HG03196 (cell line): Measurements from ENCODE around the gene PRKCD.

ENCODE experiments used
- ATAC-seq: cut with Tn5 transposase; IDR thresholded peaks from one replicate; pipeline ENCODE4 v1.9.1; 2021; ENCODE audit not compliant: unreplicated experiment

Gene PRKCD

GRCh38 chr3:53169832-53170324 lies 8.9 kb downstream of the PRKCD start:
- no peak for ATAC-seq

- ATAC-seq, result peak; percentile 46
Measured at GRCh38 chr3:53170325-53171063, 9.5 kb downstream of the PRKCD start.

DNA sequence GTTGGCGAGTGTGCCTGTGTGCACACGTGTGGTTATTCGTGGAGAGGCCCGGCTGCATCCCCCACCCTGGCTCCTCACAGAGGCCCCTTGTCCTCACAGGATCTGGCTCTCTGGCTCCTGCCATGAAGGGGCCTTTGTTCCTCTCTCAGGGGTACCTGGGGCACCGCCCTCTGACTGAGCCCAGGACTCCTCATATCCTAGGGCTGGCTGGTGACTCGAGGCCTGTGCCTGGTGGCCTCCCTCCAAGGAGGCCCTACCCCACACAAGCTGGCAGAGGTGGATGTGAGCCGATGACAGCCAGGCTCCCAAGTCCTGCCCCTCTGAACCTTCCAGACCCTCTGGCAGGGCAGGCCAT lies 10.0 kb downstream of the PRKCD start:
- no peak for ATAC-seq

- no peak for ATAC-seq
Measured at GRCh38 chr3:53171827-53172505, 11.0 kb downstream of the PRKCD start.

GRCh38 chr3:53173107-53173506 lies 12.1 kb downstream of the PRKCD start:
- no peak for ATAC-seq

DNA sequence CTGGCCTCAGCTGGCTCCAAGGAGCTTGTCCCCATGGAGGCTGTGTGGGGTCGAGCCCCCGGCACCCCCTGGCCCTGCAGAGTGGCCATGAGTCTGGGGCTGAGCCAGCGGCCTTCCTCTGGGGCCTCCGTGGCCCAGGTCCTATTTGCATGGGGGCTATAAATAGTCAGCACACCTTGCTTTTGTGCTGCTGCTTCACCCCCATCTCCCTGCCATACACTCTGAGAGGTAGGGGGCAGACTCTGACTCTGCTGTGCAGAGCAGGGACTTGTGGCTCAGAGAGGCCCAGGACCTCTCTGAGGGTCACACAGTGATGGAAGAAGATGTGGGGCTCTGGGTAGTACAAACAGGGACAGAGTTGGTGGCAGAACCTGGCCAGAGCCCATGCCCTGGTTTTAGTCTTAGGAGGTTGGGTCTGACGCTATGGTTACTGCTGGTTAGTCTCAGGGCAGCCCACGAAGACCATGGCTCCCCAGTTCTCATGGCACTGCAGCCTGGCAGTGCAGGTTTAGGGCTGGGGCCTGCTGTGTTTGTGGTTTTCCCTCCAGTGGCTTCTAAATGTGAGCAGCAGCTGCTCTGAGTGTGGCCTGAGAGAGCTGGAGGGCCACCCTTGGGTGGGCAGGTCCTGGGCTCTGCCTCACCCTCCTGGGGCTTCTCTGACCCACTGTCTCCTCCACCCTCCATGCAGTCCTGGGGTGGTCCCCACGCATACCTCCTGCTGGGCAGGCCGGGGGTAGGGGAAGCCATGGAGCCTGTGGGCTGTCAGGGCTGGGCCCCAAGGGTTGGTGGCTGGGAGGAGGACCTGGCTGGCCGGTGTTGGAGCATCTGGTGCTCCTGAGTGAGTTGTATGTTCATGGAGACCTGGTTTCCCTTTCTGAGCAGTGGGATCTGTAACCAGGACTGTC lies 13.6 kb downstream of the PRKCD start:
- no peak for ATAC-seq

DNA sequence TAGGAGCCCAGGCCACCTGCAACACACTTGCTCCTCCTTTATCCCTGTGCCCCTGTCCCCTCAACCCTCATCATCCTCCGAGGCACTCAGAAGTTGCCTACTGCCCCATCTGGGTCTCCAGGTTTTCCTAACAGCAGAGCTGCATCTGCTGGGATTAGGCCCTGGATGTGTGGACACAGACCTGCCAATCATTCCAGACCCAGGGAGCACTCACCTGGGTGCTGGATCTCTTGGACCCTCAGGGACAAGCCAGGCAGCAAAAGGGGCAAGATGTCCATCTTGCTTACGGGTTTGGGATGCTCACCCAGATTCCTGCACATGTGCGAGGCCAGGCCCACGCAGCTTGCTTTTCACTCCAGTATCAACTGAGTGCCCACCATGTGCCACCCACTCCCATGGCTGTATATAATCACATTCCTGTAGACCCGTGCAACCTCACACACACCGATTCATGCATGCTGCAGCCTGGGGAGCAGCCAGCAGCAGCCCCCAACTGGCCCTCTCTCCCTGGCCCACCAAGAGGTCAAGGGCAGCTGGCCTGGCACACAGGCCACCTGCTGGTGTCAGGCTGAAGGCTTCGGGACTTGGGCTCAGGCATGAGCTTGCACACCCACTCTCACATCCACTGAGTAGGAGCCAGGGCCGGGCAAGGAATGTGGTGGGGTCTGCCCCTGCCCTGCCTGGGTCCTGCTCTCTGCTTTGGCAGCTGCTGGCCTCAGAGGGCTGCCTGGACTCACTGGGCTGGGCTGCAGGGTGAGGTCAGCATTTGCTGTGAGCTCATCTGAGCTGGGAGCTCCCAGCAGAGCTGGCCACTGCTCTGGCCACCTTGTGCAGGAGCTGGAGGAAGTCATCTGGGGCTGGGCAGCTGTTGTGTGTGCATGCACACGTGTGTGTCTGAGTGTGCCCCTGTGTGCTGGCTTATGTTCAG lies 14.9 kb downstream of the PRKCD start:
- no peak for ATAC-seq

DNA sequence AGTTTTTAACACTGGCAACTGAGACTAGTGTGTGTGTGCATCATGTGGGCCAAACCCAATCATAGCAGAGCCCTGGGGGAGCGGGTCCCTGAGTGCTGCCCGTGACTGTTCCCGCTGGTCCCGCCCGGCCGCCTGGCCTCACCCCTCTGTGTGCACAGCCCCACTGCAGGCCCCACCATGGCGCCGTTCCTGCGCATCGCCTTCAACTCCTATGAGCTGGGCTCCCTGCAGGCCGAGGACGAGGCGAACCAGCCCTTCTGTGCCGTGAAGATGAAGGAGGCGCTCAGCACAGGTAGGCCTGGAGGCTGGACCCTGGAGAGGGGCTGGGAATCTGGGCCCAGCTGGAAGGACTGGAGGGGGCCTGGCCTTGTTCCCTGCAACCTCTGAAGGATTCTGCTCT lies 17.2 kb downstream of the PRKCD start:
- ATAC-seq, result no peak

DNA sequence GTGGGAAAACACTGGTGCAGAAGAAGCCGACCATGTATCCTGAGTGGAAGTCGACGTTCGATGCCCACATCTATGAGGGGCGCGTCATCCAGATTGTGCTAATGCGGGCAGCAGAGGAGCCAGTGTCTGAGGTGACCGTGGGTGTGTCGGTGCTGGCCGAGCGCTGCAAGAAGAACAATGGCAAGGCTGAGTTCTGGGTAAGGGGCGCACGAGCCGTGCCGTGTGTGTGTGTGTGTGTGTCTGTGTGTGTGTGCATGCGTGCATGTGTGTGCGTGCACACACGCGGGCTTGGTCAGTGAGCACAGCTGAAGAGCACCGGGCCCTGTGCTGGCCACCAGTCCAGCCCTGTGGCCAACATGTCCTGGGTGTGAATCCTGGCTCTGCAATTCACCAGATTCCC lies 18.6 kb downstream of the PRKCD start:
- ATAC-seq, result no peak

DNA sequence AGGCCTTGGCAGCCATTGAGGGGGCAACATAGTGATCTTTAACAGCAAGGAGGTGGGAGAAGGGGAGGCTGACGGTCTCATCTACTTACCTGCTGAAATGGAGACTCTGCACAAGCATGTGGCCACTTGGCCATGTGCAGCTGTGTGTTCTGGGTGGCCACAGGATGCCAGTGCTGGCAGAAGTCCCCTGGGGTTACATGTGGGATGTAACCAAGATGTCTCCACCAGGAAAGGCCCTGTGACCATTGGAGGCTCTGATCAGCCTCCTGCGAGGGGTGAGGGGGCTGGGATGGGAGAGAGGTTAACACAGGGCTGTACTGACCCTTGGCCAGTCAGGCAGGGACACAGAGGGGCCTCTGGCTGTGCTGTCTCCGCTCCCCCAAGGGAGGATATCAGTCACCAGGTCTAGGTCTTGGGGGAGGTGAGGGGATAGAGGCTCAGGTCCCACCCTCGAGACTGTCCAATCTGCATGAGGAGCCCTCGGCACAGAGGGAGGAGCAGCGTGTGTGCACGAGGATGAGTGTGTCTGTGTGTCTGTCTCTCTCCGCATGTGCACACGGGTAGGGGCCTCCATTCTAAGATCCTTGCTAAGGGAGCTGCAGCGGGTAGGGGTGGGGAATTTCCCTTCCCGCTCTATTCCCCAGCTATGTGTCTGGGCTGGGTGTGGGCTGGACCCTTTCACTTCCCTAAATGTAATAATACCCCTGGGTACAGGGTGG lies 19.5 kb downstream of the PRKCD start:
- ATAC-seq, result peak; percentile 84

DNA sequence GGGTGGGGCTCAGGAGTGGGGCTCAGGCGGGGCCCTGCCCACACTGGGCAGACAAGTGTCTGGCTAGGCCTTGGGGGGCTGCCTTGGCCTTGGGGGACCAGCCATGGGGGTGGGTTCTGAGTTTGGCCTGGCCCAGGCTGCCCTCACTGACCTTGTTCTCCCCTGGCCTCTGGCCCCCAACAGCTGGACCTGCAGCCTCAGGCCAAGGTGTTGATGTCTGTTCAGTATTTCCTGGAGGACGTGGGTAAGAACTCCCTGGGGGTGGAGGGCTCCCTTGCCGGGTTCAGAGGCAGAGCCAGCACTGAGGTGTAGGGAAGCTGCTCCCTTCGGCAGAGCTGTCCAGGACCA lies 20.0 kb downstream of the PRKCD start:
- no peak for ATAC-seq

DNA sequence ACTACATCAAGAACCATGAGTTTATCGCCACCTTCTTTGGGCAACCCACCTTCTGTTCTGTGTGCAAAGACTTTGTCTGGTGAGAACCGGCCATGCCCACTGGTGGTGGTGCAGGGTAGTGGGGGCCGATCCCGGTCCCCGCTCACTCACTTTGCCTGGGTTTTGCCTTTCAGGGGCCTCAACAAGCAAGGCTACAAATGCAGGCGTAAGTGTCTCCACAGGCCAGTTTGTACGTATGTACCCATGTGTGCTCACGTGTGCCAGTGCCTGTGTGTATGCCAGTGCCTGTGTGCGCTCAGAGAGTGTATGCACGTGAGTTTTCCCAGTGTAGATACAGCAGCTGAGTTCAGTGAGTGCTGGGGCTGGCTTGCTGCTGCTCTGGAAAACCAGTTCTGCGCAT lies 20.5 kb downstream of the PRKCD start:
- ATAC-seq, result no peak

- no peak for ATAC-seq
Measured at GRCh38 chr3:53182764-53183355, 21.9 kb downstream of the PRKCD start.

DNA sequence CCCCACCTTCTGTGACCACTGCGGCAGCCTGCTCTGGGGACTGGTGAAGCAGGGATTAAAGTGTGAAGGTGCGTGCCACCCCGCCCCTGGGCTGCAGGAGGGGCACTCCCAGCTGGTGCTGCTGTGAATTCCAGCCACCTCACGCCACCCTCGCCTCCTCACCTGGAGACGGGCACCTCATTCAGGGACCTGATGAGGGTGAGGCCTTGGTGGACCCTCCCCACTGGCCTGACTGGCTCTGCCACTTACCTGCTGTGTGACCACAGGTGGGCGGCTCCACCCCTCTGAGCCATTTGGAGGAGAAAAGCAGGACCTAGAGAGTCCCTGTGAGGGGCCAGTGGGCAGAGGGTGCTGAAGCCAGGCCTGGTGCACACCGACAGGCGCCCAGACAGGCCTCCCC lies 22.5 kb downstream of the PRKCD start:
- ATAC-seq, result no peak

GRCh38 chr3:53184701-53185100 lies 23.7 kb downstream of the PRKCD start:
- no peak for ATAC-seq

GRCh38 chr3:53185761-53186465 lies 24.9 kb downstream of the PRKCD start:
- no peak for ATAC-seq

- no peak for ATAC-seq
Measured at GRCh38 chr3:53186726-53187125, 25.7 kb downstream of the PRKCD start.

- no peak for ATAC-seq
Measured at GRCh38 chr3:53187430-53187829, 26.4 kb downstream of the PRKCD start.

GRCh38 chr3:53188136-53188685 lies 27.2 kb downstream of the PRKCD start:
- ATAC-seq, result no peak
